C4-2B (cell line): ENCODE results near the gene SLC25A46.

Experiments used
- ZFX ChIP-seq: fragments of 450-650 bp; IDR thresholded peaks from 2 replicates; pipeline ENCODE4 v1.6.1; 2017
- TF ChIP-seq, protein P1 (sequence below): fragments of 450-650 bp; conservative IDR thresholded peaks from 2 replicates; pipeline ENCODE4 v1.5.1; 2017; ENCODE audit warnings: mild to moderate bottlenecking

- TF ChIP-seq, protein P1, sequence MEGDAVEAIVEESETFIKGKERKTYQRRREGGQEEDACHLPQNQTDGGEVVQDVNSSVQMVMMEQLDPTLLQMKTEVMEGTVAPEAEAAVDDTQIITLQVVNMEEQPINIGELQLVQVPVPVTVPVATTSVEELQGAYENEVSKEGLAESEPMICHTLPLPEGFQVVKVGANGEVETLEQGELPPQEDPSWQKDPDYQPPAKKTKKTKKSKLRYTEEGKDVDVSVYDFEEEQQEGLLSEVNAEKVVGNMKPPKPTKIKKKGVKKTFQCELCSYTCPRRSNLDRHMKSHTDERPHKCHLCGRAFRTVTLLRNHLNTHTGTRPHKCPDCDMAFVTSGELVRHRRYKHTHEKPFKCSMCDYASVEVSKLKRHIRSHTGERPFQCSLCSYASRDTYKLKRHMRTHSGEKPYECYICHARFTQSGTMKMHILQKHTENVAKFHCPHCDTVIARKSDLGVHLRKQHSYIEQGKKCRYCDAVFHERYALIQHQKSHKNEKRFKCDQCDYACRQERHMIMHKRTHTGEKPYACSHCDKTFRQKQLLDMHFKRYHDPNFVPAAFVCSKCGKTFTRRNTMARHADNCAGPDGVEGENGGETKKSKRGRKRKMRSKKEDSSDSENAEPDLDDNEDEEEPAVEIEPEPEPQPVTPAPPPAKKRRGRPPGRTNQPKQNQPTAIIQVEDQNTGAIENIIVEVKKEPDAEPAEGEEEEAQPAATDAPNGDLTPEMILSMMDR, result no peak
- no peak for TF ChIP-seq ZFX
Observed at GRCh38 chr5:110726249-110727024, 12.4 kb upstream of the SLC25A46 start, which contains the start of gene TMEM232.
